Right lobe of liver (tissue), 6 donors: ENCODE measurements around the gene C2orf49. TPM values are rescaled to one million over a fixed set of nuclear protein-coding genes. Genes with fewer than 3 reads are reported as not detected.
A peak's percentile ranks its signal among the peaks of the same experiment; 100 is the strongest.

Source experiments
- ATAC-seq, 4 donors: fragments of 200-7000 bp; cut with Tn5 transposase; one replicate each; pipeline ENCODE4 v1.9.1; 2020; ENCODE audit warnings: mild to moderate bottlenecking in 4 of 4, moderate library complexity in 4 of 4
- DNase-seq, 3 donors: peaks; one replicate each; pipeline ENCODE4 v3.0.0-alpha.2; 2020
- H3K27ac ChIP-seq, 3 donors: fragments of 200-600 bp; one replicate each; pipeline ENCODE4 v1.8.0; 2022
- H3K27me3 ChIP-seq, 2 donors: fragments of 200-600 bp; one replicate each; pipeline ENCODE4 v1.8.0; 2022
- H3K36me3 ChIP-seq, 4 donors: fragments of 200-600 bp; sonication (generic) in 1 of 4; one replicate each; pipeline versions ENCODE4 v1.5.1 to v1.8.0; 2017 to 2022; ENCODE audit warnings: control low read depth in 1 of 4
- H3K4me1 ChIP-seq, 4 donors: fragments of 200-600 bp; sonication (generic) in 1 of 4; one replicate each; pipeline versions ENCODE4 v1.5.1 to v1.8.0; 2017 to 2022; ENCODE audit warnings: control low read depth in 1 of 4
- H3K4me3 ChIP-seq, 3 donors: fragments of 200-600 bp; one replicate each; pipeline ENCODE4 v1.8.0; 2022
- H3K9me3 ChIP-seq, 4 donors: fragments of 200-600 bp; sonication (generic) in 1 of 4; one replicate each; pipeline versions ENCODE4 v1.5.1 to v1.8.0; 2017 to 2022; ENCODE audit warnings: control low read depth in 1 of 4
- CTCF ChIP-seq, 4 donors: fragments of 200-600 bp in 3 of 4; fragments of 450-650 bp in 1 of 4; IDR thresholded peaks; one replicate each; pipeline versions ENCODE4 v1.5.1 to v1.8.0; 2016 to 2022; ENCODE audit warnings: antibody characterized with exemption in 4 of 4, mild to moderate bottlenecking in 2 of 4
- POLR2A ChIP-seq: fragments of 450-650 bp; IDR thresholded peaks from one replicate; pipeline ENCODE4 v1.6.1; 2017; ENCODE audit warnings: antibody characterized with exemption, mild to moderate bottlenecking
- WGBS: methylation state at CpG from one replicate; pipeline ENCODE4 v1.1.6; 2018; ENCODE audit warnings: low coverage, low lambda C conversion rate; ENCODE audit not compliant: insufficient coverage; ENCODE audit errors: missing lambda C conversion rate; 5-methylcytosine and 5-hydroxymethylcytosine counted together
- intact Hi-C, 2 donors: fragments of 100-400 bp; cut with DNase I; formaldehyde crosslinking; loops; one replicate each; pipeline versions ENCODE4 v1.11.2 to v1.14.1; 2022
- total RNA-seq, 6 experiments: library from RNA; depleted of rRNA in 2 of 6; stranded (reverse); fragments of >200 nt in 2 of 6; fragmentation: NEBNext Ultra II Directional in 3 of 6; extraction: Animal tissue kit (Norgen Biotek cat#: 25700) in 3 of 6; gene quantifications; one replicate each; pipeline versions ENCODE4 v1.1.0 to v1.2.4, GENCODE V29; 2016 to 2023
- donor health status: DM: no; HTN: yes; CAD: no.
- donor health status: DM: no; HTN: no; CAD: no.
- donor health status: DM: no; HTN: no; CAD: no.
- donor health status: DM: no; HTN: yes; CAD: no.
- donor health status: DM: no; HTN: yes; CAD: no.

C2orf49 gene
- total RNA-seq, 6 experiments from 2014 or later: 3.9 to 7.4 (median 6.4) TPM

GRCh38 chr2:105338020-105338385 is 663 bp downstream of the C2orf49 start:
- intact Hi-C loops: no loop called here
- H3K36me3 ChIP-seq: peaks cover 0 to 23% (median 5%) of the 10 kb centered on the region in 4 donors
- DNase-seq (no peak), ATAC-seq (peak in 3 of 4 donors; percentile 3 to 35 (median 22))
- no peak for TF ChIP-seq CTCF (IDR thresholded peaks at IDR 0.05)
- no peak for TF ChIP-seq POLR2A
- H3K27me3 ChIP-seq: no peaks in the 10 kb centered on the region
- H3K27ac ChIP-seq: peak overlapping the region; percentile 93 to 98 (median 97)
- peaks cover 0 to 25% (median 11%) of the 10 kb centered on the region in 4 donors for H3K4me1 ChIP-seq
- no peaks in the 10 kb centered on the region for H3K9me3 ChIP-seq
- peak overlapping the region; percentile 77 to 85 (median 79) for H3K4me3 ChIP-seq
- 8% methylated on average over 5 of the region's 5 CpGs for WGBS

- H3K9me3 ChIP-seq: no peaks in the 10 kb centered on the region
Observed at GRCh38 chr2:105339414-105339813, 2.1 kb downstream of the C2orf49 start.

GRCh38 chr2:105344704-105345345 is 7.5 kb downstream of the C2orf49 start:
- Histone ChIP-seq H3K36me3 (peaks cover 0 to 81% (median 27%) of the 10 kb centered on the region in 4 donors), H3K27ac (no peak overlapping the region), H3K27me3 (no peaks in the 10 kb centered on the region), H3K4me3 (no peak overlapping the region), H3K9me3 (no peaks in the 10 kb centered on the region), H3K4me1 (peaks cover 0 to under 1% (median 0%) of the 10 kb centered on the region in 4 donors)
- WGBS: 49% methylated on average over 4 of the region's 4 CpGs
- TF ChIP-seq CTCF (IDR thresholded peaks at IDR 0.05): peak; percentile 40 to 54 (median 49)
- TF ChIP-seq POLR2A: no peak
- ATAC-seq (peak; percentile 46 to 64 (median 54)), DNase-seq (no peak)
- intact Hi-C loops: no loop called here

More at GRCh38 chr2:105339414-105339813, 2.1 kb downstream of the C2orf49 start:
- Histone ChIP-seq H3K27me3 (no peaks in the 10 kb centered on the region), H3K4me3 (no peak overlapping the region), H3K4me1 (peaks cover 0 to 25% (median 11%) of the 10 kb centered on the region in 4 donors), H3K36me3 (peaks cover 0 to 36% (median 7%) of the 10 kb centered on the region in 4 donors), H3K27ac (no peak overlapping the region)
- 30% methylated on average over 4 of the region's 4 CpGs for WGBS
- intact Hi-C loops: no loop called here
- DNase-seq (no peak), ATAC-seq (peak in 1 of 4 donors; percentile 18)
- TF ChIP-seq CTCF (IDR thresholded peaks at IDR 0.05) (no peak), POLR2A (no peak)

GRCh38 chr2:105357122-105357521 is 19.8 kb downstream of the C2orf49 start:
- Histone ChIP-seq H3K36me3 (peaks cover 0 to 17% (median 11%) of the 10 kb centered on the region in 4 donors), H3K27me3 (no peaks in the 10 kb centered on the region), H3K4me3 (no peak overlapping the region), H3K4me1 (peaks cover 0 to 10% (median 0%) of the 10 kb centered on the region in 4 donors), H3K9me3 (no peaks in the 10 kb centered on the region), H3K27ac (no peak overlapping the region)
- ATAC-seq (no peak), DNase-seq (no peak)
- no peak for TF ChIP-seq POLR2A
- TF ChIP-seq CTCF (IDR thresholded peaks at IDR 0.05): no peak
- intact Hi-C loops: no loop called here
- 100% methylated on average over 1 of the region's 1 CpG for WGBS
